ENCODE data around the gene PRKAR2A. TPM values are rescaled to one million over a fixed set of nuclear protein-coding genes. Genes with fewer than 3 reads are reported as not detected.

PRKAR2A gene
- total RNA-seq, 1 experiment from 2014 or later: 48.0 TPM

DNA sequence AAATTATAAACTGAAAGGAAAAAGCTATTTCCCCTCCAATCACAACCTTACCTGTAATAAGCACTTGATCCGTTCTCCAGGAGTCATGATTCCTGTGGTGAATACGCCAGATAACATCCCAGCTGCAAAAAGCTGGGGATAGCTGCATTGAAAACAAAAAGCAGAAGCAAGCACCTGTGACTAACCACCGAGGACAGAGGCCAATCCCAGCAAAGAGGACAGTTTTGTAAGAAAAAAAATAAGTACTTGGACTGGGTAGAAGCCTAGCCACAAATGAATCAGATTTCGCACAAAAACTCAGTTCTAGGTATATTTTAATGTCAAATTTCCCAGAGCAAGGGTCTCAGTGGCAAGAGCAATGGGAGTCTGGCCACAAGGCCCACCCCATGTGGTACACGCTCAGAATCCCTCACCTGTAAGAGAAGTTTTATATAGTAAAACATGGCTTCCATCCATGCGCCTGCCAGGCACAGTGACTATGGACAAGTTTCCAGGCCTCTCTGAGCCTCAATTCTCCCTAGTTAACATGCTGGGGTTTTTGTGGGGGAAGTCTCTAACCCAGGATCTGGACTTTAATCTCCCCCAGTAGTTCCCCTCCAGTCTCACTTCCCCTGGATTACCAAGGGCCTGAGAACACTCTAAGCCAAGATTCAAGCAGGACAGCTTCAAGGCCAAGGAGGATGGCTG is 31.8 kb upstream of the PRKAR2A start:
- no peaks in the 10 kb centered on the region for H3K4me1 Mint-ChIP-seq (ENCODE audit: low read depth, unreplicated experiment)
- intact Hi-C loops (cut with micrococcal nuclease; ENCODE audit: unreplicated experiment): no loop called here
- no peaks in the 10 kb centered on the region for H3K9me3 Mint-ChIP-seq (ENCODE audit: low read depth, unreplicated experiment)
- no TSS peak for BruUV-seq (replicated peaks)
- H3K4me3 Mint-ChIP-seq (ENCODE audit: low read depth, unreplicated experiment): no peak overlapping the region
- DNase-seq: no peak
- CTCF ChIA-PET: interaction anchor here (0.6 kb wide), 1 partner anchor 312 kb away, joined by 8 read pairs; no protein-coding TSS in a partner anchor
- TF ChIP-seq, protein P1, sequence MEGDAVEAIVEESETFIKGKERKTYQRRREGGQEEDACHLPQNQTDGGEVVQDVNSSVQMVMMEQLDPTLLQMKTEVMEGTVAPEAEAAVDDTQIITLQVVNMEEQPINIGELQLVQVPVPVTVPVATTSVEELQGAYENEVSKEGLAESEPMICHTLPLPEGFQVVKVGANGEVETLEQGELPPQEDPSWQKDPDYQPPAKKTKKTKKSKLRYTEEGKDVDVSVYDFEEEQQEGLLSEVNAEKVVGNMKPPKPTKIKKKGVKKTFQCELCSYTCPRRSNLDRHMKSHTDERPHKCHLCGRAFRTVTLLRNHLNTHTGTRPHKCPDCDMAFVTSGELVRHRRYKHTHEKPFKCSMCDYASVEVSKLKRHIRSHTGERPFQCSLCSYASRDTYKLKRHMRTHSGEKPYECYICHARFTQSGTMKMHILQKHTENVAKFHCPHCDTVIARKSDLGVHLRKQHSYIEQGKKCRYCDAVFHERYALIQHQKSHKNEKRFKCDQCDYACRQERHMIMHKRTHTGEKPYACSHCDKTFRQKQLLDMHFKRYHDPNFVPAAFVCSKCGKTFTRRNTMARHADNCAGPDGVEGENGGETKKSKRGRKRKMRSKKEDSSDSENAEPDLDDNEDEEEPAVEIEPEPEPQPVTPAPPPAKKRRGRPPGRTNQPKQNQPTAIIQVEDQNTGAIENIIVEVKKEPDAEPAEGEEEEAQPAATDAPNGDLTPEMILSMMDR (IDR thresholded peaks at IDR 0.05; ENCODE audit: unreplicated experiment): no peak
- no peaks in the 10 kb centered on the region for H3K27me3 Mint-ChIP-seq (ENCODE audit: unreplicated experiment)
- H3K36me3 Mint-ChIP-seq (ENCODE audit: insufficient read depth, unreplicated experiment): no peaks in the 10 kb centered on the region
- H3K27ac Mint-ChIP-seq (ENCODE audit: unreplicated experiment): no peak overlapping the region

DNA sequence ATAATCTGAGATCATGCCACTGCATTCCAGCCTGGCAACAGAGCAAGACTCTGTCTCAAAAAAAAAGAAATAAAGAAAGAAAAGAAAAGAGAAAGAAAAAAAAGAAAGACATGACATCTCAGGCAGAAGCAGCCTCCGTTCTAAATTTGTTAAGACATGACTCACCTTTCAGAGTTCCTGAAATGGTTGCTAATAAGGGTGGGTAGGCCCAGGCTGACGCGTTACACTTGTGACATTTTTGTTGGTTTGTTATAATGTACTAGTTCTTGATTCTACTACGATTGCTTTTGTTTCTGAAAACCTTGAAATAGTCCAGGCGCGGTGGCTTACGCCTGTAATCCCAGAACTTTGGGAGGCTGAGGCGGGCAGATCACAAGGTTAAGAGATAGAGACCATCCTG is 30.0 kb upstream of the PRKAR2A start:
- intact Hi-C loops (cut with micrococcal nuclease; ENCODE audit: unreplicated experiment): no loop called here
- H3K4me1 Mint-ChIP-seq (ENCODE audit: low read depth, unreplicated experiment): no peaks in the 10 kb centered on the region
- H3K27me3 Mint-ChIP-seq (ENCODE audit: unreplicated experiment): no peaks in the 10 kb centered on the region
- H3K9me3 Mint-ChIP-seq (ENCODE audit: low read depth, unreplicated experiment): no peaks in the 10 kb centered on the region
- H3K27ac Mint-ChIP-seq (ENCODE audit: unreplicated experiment): no peak overlapping the region
- BruUV-seq (replicated peaks): no TSS peak
- TF ChIP-seq, protein P1 (IDR thresholded peaks at IDR 0.05; ENCODE audit: unreplicated experiment): no peak
- no peak for DNase-seq
- CTCF ChIA-PET: interaction anchor here (0.6 kb wide), 1 partner anchor 14 kb away, joined by 3 read pairs; no protein-coding TSS in a partner anchor
- no peaks in the 10 kb centered on the region for H3K36me3 Mint-ChIP-seq (ENCODE audit: insufficient read depth, unreplicated experiment)
- no peak overlapping the region for H3K4me3 Mint-ChIP-seq (ENCODE audit: low read depth, unreplicated experiment)

DNA sequence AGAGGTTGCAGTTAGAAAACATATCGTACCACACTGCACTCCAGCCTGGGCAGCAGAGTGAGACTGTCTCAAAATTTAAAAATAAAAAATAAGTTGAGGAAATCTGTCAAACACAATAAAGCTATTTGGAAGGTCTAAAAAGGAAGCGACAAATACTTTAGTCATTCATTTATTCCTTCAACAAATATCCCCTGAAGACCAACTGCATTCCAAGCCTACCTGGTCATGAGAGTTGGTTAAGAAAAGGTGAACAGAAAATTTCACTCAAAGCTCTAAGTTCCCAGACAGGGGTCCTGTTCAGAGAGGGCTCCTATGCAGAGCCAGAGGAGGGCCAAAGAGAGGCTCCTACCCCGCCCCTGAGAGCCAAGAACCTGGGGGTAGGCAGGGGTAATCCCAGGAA is 15.4 kb upstream of the PRKAR2A start:
- CTCF ChIA-PET: interaction anchor here (0.6 kb wide), 1 partner anchor 15 kb away, joined by 3 read pairs; no protein-coding TSS in a partner anchor
- H3K36me3 Mint-ChIP-seq (ENCODE audit: insufficient read depth, unreplicated experiment): no peaks in the 10 kb centered on the region
- TF ChIP-seq, protein P1 (IDR thresholded peaks at IDR 0.05; ENCODE audit: unreplicated experiment): no peak
- no TSS peak for BruUV-seq (replicated peaks)
- intact Hi-C loops (cut with micrococcal nuclease; ENCODE audit: unreplicated experiment): no loop called here
- H3K27me3 Mint-ChIP-seq (ENCODE audit: unreplicated experiment): no peaks in the 10 kb centered on the region
- no peak overlapping the region for H3K27ac Mint-ChIP-seq (ENCODE audit: unreplicated experiment)
- no peak overlapping the region for H3K4me3 Mint-ChIP-seq (ENCODE audit: low read depth, unreplicated experiment)
- H3K9me3 Mint-ChIP-seq (ENCODE audit: low read depth, unreplicated experiment): no peaks in the 10 kb centered on the region
- DNase-seq: no peak
- no peaks in the 10 kb centered on the region for H3K4me1 Mint-ChIP-seq (ENCODE audit: low read depth, unreplicated experiment)

DNA sequence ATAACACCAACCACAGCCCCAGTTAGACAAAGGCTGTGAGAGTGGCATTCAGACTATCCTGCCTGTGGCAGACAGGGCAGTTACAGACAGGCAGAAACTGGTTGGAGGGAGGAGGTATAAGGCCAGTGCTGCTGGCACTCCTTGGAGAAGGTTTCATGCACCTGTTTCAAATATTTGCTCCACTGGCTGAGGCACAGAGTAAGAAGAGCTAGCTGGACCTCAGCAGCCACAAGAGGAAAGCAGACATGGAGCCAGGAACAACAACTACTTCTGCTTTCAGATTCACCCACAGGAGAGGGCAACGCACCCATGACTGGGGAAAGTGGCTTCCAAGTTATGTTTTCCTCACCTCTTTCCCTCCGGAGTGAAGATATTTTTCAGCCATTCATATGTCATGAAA is 11.5 kb upstream of the PRKAR2A start:
- BruUV-seq (replicated peaks): no TSS peak
- intact Hi-C loops (cut with micrococcal nuclease; ENCODE audit: unreplicated experiment): no loop called here
- TF ChIP-seq, protein P1 (IDR thresholded peaks at IDR 0.05; ENCODE audit: unreplicated experiment): no peak
- H3K27ac Mint-ChIP-seq (ENCODE audit: unreplicated experiment): no peak overlapping the region
- H3K4me3 Mint-ChIP-seq (ENCODE audit: low read depth, unreplicated experiment): no peak overlapping the region
- no peak for DNase-seq
- H3K27me3 Mint-ChIP-seq (ENCODE audit: unreplicated experiment): no peaks in the 10 kb centered on the region
- H3K9me3 Mint-ChIP-seq (ENCODE audit: low read depth, unreplicated experiment): no peaks in the 10 kb centered on the region
- no peaks in the 10 kb centered on the region for H3K4me1 Mint-ChIP-seq (ENCODE audit: low read depth, unreplicated experiment)
- H3K36me3 Mint-ChIP-seq (ENCODE audit: insufficient read depth, unreplicated experiment): no peaks in the 10 kb centered on the region
- CTCF ChIA-PET: interaction anchor here (0.6 kb wide), 1 partner anchor 27 kb away, joined by 3 read pairs; no protein-coding TSS in a partner anchor

Measured in Calu3 (cell line).